K562 (cell line): Measurements from ENCODE around the gene MUCL3. TPM values are rescaled to one million over a fixed set of nuclear protein-coding genes. Genes with fewer than 3 reads are reported as not detected.
A peak's percentile ranks its signal among the peaks of the same experiment; 100 is the strongest.

Source experiments
- CBX2 ChIP-seq: fragments of 200-600 bp; sonication (generic); IDR thresholded peaks from one replicate; pipeline ENCODE4 v1.6.1; 2012; ENCODE audit warnings: mild to moderate bottlenecking, low read length, inconsistent platforms; ENCODE audit not compliant: insufficient read depth, poor library complexity, severe bottlenecking
- HMG20A ChIP-seq: fragments of 450-650 bp; formaldehyde crosslinking; conservative IDR thresholded peaks from 2 replicates; pipeline ENCODE4 v1.4.0; 2020; ENCODE audit warnings: mild to moderate bottlenecking, mixed read lengths
- HNRNPLL ChIP-seq: fragments of 200-400 bp; formaldehyde crosslinking; IDR thresholded peaks from 2 replicates; pipeline ENCODE4 v1.6.1; 2017; ENCODE audit warnings: low read length, low read depth, mild to moderate bottlenecking; ENCODE audit not compliant: poor library complexity, severe bottlenecking
- KLF16 ChIP-seq: IDR thresholded peaks from 2 replicates; pipeline ENCODE4 v1.6.1; 2016; ENCODE audit warnings: antibody characterized with exemption
- NFE2 ChIP-seq: IDR thresholded peaks from 2 replicates; pipeline ENCODE4 v1.6.1; 2014; ENCODE audit warnings: antibody characterized with exemption, low read depth
- NR3C1 ChIP-seq: sonication (generic); formaldehyde crosslinking; IDR thresholded peaks from 2 replicates; pipeline ENCODE4 v1.8.1; 2022; ENCODE audit warnings: missing genetic modification reagents
- RCOR1 ChIP-seq, 2 experiments: IDR thresholded peaks; 2 replicates each; pipeline ENCODE4 v1.6.1; 2012; ENCODE audit warnings: low read depth in 2 of 2, low read length in 2 of 2, borderline replicate concordance in 1 of 2, improper control_type of control experiment in 1 of 2
- SAFB ChIP-seq: fragments of 200-400 bp; formaldehyde crosslinking; IDR thresholded peaks from 2 replicates; pipeline ENCODE4 v1.6.1; 2017; ENCODE audit warnings: low read depth, low read length, borderline replicate concordance
- SMARCB1 ChIP-seq: IDR thresholded peaks from 2 replicates; pipeline ENCODE4 v1.6.1; 2011; ENCODE audit warnings: improper control_type of control experiment, low read depth; ENCODE audit not compliant: insufficient read length
- TRIM28 ChIP-seq: fragments of 450-650 bp; IDR thresholded peaks from 2 replicates; pipeline ENCODE4 v1.6.1; 2017
- ZNF253 ChIP-seq: fragments of 250-450 bp; sonication (Bioruptor Pico); conservative IDR thresholded peaks from 2 replicates; pipeline ENCODE4 v1.6.1; 2021; ENCODE audit warnings: mild to moderate bottlenecking
- polyA plus RNA-seq, 8 experiments: library from polyadenylated mRNA; depleted of rRNA in 4 of 8; stranded (reverse) in 5 of 8; unstranded in 3 of 8; fragments of >200 nt; fragmentation: Nextera tagmentation in 2 of 8; fragmentation: Illumina TruSeq in 1 of 8; extraction: Ambion mirVana in 2 of 8; extraction: Trizol in 1 of 8; gene quantifications; 2 replicates each; pipeline versions ENCODE4 v1.2.1 to v1.2.3, GENCODE V29; 2011 to 2014; ENCODE audit warnings: inconsistent platforms in 1 of 8, missing spikeins in 1 of 8
- total RNA-seq, 7 experiments: library from RNA; depleted of rRNA in 6 of 7; stranded (reverse); fragments of >200 nt in 6 of 7; fragmentation: Illumina TruSeq in 2 of 7; extraction: Trizol in 2 of 7; gene quantifications; 2 replicates each; pipeline versions ENCODE4 v1.2.1 to v1.2.3, GENCODE V29; 2011 to 2021; ENCODE audit warnings: low replicate concordance in 1 of 7
- TF ChIP-seq, protein P1 (sequence below): fragments of 450-650 bp; IDR thresholded peaks from 2 replicates; pipeline ENCODE4 v1.6.1; 2018; ENCODE audit not compliant: partially characterized antibody
- TF ChIP-seq, protein P2 (sequence below): fragments of 150-350 bp; conservative IDR thresholded peaks from 2 replicates; pipeline ENCODE4 v1.6.1; 2014; ENCODE audit warnings: low read length
- TF ChIP-seq, protein P3 (sequence below): IDR thresholded peaks from 2 replicates; pipeline ENCODE4 v1.6.1; 2011; ENCODE audit warnings: borderline replicate concordance, low read depth, mild to moderate bottlenecking, moderate library complexity, low read length; ENCODE audit not compliant: insufficient read depth, poor library complexity, severe bottlenecking
- TF ChIP-seq, protein P4 (sequence below), 2 experiments: fragments of 250-450 bp in 1 of 2; fragments of 450-650 bp in 1 of 2; sonication (Bioruptor Pico) in 1 of 2; IDR thresholded peaks; 2 replicates each; pipeline versions ENCODE4 v1.6.1 to v1.8.0; 2016 to 2021; ENCODE audit warnings: mild to moderate bottlenecking in 2 of 2, moderate library complexity in 2 of 2, missing compliant biosample characterization in 1 of 2, missing genetic modification characterization in 1 of 2
- TF ChIP-seq, protein P5 (sequence below): sonication (generic); formaldehyde crosslinking; IDR thresholded peaks from 2 replicates; pipeline ENCODE4 v1.8.1; 2022; ENCODE audit warnings: missing genetic modification reagents

Gene MUCL3
- total and polyA plus RNA-seq, 9 of the 15 experiments (the other 6 are each of a cell fraction or from before 2014, with no cell fraction given), result 0.07 TPM; not detected in 8

DNA sequence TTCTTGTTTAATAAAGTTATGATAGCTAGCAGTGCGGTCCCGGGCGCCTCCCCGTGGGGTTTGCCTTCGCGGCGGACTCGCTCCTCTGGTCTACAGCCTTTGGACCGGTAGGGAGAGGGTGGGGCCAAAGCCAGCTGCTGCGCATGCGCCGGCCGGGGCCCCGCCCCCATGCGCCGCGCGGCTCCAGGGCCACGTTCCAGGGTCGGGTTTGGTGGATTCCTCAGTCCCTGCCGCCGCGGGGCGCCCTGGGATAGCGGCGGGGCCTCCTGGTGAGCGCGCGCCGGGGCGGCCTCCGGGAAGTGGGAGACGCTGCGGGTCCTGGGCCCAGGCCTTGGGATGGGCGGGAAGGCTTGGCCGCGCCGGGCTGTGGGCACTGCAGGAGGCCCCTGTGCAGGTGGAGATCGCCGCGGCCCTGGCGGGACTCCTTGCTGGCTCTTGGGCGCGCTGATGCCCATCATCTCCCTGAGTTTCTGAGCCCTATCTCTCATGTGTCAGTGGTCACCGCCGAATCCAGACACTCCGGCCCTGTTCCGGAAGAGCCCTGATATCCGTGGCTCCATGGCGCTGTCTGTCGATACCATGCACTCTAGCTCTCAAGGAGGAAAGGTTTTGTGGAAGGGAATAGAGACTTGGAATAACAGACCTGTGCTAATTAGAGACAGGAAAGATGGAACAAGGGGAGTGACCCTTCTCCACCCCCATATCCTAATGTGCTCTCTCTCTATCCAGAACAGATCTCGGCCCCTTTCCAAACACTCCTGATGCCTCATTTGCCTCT, 26.5 kb upstream of the MUCL3 start, which contains the start of gene VARS2 (continued):
- TF ChIP-seq, protein P1, sequence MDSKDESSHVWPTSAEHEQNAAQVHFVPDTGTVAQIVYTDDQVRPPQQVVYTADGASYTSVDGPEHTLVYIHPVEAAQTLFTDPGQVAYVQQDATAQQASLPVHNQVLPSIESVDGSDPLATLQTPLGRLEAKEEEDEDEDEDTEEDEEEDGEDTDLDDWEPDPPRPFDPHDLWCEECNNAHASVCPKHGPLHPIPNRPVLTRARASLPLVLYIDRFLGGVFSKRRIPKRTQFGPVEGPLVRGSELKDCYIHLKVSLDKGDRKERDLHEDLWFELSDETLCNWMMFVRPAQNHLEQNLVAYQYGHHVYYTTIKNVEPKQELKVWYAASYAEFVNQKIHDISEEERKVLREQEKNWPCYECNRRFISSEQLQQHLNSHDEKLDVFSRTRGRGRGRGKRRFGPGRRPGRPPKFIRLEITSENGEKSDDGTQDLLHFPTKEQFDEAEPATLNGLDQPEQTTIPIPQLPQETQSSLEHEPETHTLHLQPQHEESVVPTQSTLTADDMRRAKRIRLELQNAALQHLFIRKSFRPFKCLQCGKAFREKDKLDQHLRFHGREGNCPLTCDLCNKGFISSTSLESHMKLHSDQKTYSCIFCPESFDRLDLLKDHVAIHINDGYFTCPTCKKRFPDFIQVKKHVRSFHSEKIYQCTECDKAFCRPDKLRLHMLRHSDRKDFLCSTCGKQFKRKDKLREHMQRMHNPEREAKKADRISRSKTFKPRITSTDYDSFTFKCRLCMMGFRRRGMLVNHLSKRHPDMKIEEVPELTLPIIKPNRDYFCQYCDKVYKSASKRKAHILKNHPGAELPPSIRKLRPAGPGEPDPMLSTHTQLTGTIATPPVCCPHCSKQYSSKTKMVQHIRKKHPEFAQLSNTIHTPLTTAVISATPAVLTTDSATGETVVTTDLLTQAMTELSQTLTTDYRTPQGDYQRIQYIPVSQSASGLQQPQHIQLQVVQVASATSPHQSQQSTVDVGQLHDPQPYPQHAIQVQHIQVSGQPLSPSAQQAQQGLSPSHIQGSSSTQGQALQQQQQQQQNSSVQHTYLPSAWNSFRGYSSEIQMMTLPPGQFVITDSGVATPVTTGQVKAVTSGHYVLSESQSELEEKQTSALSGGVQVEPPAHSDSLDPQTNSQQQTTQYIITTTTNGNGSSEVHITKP, result peak; percentile 22
- TF ChIP-seq, protein P2, sequence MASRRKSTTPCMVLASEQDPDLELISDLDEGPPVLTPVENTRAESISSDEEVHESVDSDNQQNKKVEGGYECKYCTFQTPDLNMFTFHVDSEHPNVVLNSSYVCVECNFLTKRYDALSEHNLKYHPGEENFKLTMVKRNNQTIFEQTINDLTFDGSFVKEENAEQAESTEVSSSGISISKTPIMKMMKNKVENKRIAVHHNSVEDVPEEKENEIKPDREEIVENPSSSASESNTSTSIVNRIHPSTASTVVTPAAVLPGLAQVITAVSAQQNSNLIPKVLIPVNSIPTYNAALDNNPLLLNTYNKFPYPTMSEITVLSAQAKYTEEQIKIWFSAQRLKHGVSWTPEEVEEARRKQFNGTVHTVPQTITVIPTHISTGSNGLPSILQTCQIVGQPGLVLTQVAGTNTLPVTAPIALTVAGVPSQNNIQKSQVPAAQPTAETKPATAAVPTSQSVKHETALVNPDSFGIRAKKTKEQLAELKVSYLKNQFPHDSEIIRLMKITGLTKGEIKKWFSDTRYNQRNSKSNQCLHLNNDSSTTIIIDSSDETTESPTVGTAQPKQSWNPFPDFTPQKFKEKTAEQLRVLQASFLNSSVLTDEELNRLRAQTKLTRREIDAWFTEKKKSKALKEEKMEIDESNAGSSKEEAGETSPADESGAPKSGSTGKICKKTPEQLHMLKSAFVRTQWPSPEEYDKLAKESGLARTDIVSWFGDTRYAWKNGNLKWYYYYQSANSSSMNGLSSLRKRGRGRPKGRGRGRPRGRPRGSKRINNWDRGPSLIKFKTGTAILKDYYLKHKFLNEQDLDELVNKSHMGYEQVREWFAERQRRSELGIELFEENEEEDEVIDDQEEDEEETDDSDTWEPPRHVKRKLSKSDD, result no peak
- TF ChIP-seq ZNF253 (CRISPR knock-in tag) (no peak), HMG20A (CRISPR knock-in tag) (no peak), KLF16 (no peak), NFE2 (no peak), SAFB (peak; percentile 58; the same call in 1 of the 2 replicates), SMARCB1 (no peak), CBX2 (no peak), NR3C1 (no peak), RCOR1 (IDR thresholded peaks at IDR 0.05; ENCODE audit: borderline replicate concordance in 1 of 2, low read depth in 2 of 2, low read length in 2 of 2) (peak in 1 of 2 experiments; percentile 38; a peak in 1 of 4 replicates), TRIM28 (no peak), HNRNPLL (no peak)
- TF ChIP-seq, protein P3, sequence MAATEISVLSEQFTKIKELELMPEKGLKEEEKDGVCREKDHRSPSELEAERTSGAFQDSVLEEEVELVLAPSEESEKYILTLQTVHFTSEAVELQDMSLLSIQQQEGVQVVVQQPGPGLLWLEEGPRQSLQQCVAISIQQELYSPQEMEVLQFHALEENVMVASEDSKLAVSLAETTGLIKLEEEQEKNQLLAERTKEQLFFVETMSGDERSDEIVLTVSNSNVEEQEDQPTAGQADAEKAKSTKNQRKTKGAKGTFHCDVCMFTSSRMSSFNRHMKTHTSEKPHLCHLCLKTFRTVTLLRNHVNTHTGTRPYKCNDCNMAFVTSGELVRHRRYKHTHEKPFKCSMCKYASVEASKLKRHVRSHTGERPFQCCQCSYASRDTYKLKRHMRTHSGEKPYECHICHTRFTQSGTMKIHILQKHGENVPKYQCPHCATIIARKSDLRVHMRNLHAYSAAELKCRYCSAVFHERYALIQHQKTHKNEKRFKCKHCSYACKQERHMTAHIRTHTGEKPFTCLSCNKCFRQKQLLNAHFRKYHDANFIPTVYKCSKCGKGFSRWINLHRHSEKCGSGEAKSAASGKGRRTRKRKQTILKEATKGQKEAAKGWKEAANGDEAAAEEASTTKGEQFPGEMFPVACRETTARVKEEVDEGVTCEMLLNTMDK, result peak; percentile 44
- TF ChIP-seq, protein P4, sequence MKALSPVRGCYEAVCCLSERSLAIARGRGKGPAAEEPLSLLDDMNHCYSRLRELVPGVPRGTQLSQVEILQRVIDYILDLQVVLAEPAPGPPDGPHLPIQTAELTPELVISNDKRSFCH (CRISPR knock-in tag; IDR thresholded peaks at IDR 0.05), result no peak
- TF ChIP-seq, protein P4 (tag; IDR thresholded peaks at IDR 0.05), result peak; percentile 51; the same call in 1 of the 2 replicates
- TF ChIP-seq, protein P5, sequence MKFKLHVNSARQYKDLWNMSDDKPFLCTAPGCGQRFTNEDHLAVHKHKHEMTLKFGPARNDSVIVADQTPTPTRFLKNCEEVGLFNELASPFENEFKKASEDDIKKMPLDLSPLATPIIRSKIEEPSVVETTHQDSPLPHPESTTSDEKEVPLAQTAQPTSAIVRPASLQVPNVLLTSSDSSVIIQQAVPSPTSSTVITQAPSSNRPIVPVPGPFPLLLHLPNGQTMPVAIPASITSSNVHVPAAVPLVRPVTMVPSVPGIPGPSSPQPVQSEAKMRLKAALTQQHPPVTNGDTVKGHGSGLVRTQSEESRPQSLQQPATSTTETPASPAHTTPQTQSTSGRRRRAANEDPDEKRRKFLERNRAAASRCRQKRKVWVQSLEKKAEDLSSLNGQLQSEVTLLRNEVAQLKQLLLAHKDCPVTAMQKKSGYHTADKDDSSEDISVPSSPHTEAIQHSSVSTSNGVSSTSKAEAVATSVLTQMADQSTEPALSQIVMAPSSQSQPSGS (CRISPR knock-in tag), result no peak
